ENCODE results near the gene ALDH1A2.

- TF ChIP-seq YY1 (IDR thresholded peaks at IDR 0.05; ENCODE audit: insufficient read depth, insufficient read length) (no peak), ZNF274 (IDR thresholded peaks at IDR 0.05; ENCODE audit: low read depth, low read length) (no peak), SUZ12 (IDR thresholded peaks at IDR 0.05; ENCODE audit: extremely low read depth, insufficient read depth, insufficient read length) (no peak)
Measured at GRCh38 chr15:57973534-57973933, 92.0 kb downstream of the ALDH1A2 start.
